ENCODE measurements around the gene MYO1A.

Gene MYO1A

DNA sequence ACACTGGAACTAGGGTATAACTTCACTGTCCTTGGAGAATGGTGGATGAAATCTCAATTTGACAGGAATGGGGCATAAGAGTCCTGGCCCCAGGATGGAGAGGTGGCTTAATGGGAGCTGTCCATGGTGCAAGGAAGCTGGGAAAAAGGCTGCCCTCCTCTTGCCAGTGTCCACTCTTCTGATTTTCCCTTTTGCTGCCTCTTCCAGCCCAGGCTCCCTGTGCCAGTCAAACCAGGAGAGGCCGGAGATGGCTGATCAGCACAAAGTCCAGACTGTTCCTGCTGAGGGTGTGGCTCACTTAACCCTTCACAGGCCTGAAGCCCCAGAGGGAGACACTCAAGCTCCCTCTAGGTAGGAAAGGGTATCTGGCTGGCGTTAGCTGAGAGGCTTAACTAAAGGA, at the start of gene MYO1A:
TSS of gene MYO1A (minus strand) at position 240 of the 400 bp plus-strand sequence. CDS start 1,806 bp downstream, outside the sequence.
- DNase-seq = no peak

DNA sequence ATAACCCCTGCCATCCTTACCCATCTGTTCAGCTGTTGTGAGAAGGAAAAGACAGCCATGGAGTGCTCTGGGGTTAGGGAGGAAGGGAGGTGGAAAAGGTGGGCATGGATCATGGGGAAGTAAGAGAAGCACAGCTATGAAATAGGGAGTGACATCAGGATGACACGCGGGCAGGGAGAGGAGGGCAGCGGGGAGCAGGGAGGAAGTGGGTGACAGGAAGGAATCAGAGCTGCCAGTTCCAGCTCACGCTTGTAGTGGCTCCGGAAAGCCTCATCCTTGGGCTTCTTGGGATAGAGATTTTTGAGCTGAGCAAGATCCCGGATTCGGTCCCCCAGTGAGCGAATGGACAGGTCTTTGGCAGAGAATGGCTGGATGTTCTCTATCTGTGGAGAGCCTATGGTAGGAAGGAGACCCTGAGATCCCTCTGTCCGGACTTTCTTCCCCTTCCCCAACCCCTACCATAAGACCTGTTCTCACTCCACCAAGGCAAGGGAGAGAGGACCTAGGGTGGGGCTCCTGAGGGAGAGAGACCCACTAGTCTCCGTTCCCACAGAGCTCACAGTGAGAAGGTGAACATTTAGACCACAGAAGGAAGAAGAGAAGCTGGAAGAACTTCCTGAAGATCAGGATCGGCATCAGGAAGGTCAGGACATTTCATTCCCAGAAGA, 49.3 kb upstream of the MYO1A start:
- DNase-seq = no peak

DNA sequence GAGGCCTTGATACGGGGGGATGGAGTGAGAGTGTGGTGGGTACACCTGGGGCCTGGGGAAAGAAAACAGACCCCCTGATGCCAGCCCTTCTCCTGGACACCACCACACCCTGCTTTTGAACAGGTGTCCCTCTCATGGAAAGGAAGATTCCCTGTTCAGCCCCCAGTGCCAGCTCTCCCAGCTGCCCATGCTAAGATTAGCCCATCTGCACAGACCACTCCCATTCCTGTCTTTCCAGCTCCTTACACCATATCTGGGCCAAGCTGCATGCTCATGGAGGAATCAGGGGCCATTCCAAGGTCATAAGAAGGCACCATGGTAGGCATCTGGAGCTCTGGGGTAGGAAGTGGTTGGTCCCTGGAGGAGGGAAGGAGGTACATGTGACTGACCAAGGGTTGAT, 48.6 kb upstream of the MYO1A start:
- no peak for DNase-seq

DNA sequence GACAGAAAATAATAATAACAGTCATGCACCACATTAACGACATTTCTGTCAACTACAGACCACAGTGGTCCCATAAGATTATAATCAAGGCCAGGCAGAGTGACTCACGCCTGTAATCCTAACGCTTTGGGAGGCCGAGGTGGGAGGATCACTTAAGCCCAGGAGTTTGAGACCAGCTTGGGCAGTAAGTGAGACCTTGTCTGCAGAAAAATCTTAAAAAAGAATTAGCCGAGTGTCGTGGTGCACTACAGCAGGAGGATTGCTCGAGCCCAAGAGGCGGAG, 47.6 kb upstream of the MYO1A start:
- DNase-seq = no peak

DNA sequence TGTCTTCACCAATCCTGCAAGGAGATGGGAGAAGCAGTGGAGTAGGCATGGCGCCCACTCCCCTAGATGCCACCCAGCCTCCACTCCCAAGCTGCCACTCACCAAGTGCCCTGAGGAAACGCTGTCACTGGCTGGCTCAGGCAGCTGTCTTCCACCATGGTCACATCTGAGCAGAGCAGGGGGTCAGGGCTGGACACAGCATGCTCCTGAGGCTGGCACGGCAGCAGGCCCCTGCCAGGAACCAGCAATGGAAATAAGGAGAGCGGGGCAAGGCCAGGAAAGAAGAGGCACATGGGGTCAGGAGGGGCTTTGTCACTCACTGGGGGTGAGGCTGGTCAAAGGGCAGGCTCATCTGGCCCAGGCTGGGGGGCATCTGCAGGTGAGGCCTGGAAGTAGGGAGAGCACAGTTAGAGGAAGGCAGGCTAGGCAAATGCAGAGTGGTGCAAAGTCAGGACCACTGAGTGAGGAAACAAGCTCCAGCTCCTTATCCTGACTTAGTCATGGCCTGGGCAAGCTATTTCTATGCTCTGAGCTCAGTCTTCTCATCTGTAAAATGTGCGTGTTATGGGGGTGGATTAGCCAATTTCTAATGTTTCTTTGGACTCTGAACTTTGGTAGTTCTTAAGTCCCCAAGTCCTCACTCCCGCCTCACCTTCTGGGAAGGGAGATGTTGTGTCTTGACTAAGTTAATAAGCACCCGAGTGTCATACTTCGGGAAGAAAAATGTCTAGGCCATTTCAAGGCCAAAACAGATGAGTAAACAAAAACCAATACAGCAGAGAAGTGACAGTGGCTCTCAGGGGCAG, 47.0 kb upstream of the MYO1A start:
- no peak for DNase-seq

DNA sequence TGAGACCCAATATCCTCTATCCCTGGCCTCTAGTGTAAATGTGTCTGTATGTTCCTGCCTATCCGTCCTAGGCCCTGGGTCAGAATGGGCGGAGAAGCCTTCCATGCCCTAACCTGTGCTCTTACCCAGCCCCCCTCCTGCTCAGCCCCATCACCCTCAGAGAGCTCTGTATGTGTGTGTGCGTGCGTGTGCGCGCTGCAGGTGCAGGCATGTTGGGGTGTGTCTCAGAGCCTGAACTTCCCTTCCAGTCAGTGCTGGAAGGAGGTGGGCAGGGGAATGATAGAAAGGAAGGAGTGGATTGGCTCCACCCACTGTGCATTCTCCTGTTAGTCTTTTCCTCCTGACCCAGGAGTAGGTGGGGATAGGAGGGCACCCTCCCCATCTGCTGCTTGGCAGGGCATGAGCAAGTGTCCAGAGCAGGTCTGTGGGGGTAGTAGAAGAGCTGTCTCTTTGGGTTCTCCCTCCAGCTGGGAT, 46.2 kb upstream of the MYO1A start:
- no peak for DNase-seq

DNA sequence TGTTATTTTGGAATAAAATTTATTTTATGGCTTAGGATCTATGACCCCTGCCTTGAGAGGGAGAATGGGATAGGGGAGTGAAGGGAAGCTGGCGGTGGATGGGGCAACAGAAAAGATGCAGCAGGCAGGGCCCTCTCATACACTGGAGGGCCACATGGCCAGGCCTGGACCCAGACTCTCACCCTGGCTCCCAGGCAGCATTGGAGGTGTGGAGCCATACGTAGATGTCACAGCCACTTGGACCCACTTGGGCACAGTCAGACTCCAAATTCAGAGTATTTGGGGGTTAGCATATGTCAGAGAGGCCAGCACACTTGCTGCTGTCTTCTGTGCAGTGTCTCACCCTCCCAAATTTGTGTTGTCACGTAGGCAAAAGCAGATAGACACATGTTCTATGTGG, 45.5 kb upstream of the MYO1A start:
- no peak for DNase-seq

DNA sequence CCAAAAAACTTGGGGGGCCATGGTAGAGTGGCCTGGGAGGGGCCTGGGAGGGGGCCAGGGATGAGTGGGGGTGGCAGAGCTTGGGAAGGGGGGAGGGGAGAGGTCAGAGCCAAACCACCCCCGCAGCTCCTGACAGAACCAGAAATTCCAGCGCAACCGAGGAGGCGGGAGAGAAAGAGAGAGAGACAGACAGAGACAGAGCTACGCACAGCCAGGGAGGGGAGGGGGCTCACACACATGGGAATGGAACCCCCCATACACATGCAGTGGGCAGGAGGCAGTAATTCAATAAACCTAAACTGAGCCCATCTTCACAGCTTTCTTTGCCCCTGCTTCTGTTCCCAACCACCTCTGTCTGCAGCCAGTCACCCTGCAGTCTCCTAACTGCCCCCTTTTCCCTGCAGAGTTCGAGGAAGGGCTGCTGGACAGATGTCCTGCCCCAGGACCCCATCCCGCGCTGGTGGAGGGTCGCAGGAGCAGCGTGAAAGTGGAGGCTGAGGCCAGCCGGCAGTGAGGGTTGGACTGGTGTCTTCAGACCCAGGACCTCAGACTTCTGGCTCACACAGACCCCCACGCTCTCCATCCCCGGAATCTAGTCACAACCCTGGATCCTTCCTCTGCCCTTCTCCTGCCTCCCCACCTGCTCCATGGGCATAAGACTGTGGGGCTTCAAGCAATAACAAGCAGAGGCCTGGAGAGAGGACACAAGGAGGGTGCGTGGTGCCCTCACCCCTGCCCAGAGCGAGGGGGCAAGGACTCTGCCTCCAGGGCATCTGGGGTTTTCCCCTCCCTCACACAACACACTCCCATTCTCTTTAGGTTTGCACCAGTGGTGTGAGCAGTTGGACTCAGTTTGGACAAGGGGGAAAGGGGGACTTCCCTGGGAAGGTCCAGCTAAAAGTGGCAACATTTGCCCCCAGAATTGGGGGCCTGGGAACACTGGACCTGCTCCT, 44.6 kb upstream of the MYO1A start:
- no peak for DNase-seq

DNA sequence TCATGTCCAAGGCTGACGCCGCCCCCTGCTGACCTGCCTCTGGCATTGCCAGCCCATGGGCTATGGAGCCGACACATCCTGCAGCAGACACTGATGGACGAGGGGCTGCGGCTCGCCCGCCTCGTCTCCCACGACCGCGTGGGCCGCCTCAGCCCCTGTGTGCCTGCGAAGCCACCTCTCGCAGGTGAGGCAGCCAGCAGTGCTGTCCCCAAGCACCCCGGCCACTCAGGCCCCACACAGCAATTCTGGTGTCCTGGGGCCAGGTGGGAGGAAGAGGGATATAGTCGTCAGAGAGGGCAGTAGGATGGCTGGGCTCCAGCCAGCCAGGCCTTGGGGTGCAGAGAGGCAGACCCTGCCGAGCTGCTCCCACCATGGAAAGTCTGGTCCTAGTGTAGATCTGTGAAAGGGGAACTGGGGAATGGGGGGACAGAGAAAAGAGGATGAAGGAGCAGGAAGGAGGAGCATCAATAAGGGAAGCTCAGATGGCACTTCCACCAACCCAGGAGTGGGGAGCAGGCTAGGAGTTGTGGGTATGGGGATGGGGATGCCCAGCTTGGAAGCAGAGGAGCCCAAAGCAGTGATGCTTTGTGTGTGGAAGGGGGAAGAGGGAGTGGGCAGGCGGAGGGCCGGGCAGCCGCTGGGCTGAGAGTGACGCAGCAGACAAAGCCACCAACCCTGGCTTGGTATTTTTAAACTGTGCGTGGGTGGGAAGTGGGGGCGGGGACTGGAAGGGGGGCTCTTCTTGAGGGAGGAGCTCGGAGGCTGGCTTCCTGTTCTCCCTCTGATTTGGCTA, 43.7 kb upstream of the MYO1A start:
- DNase-seq = peak; percentile 58

DNA sequence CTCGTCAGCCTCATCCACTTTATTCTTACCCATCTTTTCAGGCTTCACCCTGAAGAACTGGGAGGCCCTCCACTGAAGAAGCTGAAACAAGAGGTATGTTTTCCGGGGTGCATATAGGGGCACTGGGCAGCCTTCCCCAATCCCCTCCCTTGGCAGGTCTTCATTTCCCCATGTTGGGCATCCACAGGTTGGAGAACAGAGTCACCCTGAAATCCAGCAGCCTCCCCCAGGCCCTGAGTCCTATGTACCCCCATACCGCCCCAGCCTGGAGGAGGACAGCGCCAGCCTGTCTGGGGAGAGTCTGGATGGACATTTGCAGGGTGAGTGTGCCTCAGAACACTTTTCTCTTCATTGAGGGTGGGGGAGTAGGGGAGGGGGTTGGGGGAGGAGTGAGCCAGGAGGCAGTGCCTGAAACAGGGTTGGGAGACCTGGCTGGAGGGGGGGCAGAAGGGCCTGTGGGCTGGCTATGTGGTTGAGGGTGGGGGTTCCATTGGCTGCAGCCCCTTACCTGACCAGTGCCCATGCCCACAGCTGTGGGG, 43.0 kb upstream of the MYO1A start:
- DNase-seq = no peak

DNA sequence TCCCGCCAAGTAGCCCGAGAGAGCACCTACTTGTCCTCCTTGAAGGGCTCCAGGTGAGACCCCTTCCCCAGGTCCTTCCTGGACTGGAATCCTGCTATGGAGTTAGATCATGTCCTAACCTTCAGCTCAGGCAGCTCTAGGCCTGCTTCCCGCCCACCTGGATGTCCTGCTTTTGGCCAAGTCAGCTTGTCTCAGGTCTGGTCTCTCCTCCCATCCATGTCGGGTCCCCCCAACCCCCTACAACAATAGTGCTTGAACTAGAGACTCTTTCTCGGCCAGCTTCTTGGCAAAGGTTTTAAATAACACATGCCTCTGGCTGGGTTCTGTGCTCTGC, 42.6 kb upstream of the MYO1A start:
- no peak for DNase-seq

DNA sequence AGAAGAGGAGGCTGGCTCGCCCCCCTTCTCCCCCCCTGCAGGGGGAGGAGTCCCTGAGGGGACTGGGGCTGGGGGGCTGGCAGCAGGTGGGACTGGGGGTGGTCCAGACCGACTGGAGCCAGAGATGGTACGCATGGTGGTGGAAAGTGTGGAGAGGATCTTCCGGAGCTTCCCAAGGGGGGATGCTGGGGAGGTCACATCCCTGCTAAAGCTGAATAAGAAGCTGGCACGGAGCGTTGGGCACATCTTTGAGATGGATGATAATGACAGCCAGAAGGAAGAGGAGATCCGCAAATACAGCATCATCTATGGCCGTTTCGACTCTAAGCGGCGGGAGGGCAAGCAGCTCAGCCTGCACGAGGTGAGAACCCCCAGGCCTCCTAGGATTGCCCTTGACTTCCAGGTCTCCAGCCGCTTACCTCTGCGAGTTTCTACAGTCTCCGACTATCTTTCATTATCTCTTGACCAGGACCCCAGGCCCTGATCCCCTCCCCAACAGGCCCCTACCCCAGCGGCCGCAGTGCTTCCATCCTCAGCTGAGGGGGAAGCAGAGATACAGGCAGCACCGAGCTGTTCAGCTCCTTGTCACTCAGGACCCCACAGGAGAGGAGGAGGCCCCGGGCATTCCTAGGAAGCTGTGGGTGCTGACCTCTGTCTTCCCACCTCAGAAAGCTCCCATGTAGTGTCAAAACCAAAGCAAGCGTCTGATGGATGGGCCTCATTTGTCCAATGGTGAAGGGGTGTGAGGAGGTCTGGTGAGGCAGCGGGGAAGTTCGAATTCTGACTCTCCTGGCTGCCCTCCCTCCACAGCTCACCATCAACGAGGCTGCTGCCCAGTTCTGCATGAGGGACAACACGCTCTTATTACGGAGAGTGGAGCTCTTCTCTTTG, 42.0 kb upstream of the MYO1A start:
- DNase-seq = no peak

DNA sequence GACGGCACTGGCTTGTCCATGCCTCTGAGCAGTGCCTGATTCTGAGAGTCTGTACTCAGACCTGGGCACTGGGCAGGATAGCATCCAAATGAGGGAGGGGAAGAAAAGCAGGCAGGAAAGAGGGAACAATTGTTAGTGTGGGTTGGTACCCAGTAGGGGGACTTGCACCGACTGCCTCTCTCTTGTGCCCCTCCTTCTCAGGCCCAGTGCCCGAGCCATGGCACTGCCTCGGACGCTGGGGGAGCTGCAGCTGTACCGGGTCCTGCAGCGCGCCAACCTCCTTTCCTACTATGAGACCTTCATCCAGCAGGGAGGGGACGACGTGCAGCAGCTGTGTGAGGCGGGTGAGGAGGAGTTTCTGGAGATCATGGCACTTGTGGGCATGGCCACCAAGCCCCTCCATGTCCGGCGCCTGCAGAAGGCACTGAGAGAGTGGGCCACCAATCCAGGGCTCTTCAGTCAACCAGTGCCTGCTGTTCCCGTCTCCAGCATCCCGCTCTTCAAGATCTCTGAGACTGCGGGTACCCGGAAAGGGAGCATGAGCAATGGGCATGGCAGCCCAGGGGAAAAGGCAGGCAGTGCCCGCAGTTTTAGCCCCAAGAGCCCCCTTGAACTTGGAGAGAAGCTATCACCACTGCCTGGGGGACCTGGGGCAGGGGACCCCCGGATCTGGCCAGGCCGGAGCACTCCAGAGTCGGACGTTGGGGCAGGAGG, 41.2 kb upstream of the MYO1A start:
- no peak for DNase-seq

DNA sequence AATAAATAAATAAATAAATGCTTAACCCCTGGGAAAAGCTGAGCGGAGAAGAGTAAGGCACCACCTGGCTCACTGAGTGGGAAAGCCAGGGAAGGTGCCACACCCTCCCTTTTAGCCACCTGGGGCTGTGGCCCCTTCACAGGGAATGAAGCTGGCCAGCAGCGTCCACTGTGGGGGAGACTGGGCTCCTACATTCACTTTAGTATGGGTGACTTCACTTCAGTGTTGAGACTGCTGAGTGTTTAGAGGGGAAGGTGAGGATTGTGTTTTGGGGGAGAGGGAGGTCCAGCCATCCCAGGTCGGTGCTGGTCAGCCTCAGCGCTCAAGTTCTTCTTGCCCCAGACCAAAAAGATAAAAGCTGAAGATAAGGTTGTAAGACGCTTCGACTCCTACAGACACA, 40.6 kb upstream of the MYO1A start:
- no peak for DNase-seq

DNA sequence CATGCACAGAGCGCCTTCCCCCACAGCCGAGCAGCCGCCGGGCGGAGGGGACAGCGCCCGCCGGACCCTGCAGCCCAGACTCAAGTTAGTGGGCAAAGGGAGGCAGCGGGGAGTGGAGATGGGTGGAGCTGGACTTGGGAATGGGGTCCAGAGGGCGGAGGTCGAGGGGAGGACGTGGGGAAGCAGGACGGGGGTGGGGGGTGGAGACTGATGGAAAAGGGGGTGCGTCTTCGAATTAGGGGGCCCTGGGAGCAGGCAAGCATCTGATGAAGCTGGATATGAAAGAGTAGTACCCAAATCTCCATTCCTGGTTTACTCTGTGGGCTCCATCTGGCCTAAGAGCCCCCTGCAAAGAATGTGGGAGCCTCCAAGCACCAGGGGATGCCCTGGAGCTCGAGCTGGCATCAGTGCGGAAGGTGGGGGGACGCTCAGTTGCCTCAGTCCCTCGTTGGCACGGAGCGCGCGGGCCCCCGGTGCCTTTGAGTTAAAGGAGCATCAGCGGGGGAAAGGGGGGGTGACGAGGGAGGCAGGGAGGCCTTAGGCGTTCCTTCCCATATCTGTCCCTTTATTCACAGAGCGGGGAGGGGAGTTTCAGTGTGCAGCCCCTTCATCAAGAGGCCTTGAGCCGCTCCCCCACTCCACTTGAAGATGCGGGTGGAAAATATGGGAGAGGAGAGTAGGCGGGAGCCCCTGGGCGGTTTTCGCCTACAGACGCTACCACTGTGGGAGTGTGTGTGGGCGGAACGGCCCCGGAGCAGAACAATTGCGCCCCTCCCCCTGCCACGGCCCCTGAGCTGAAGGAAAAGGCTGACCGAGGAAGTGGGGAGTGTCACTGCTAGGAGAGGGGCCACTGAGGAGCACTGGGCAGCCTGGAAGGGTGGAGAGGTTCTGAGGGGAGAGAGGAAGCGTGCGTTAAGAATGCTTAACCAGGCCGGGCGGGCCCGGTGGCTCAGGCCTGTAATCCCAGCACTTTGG, 39.6 kb upstream of the MYO1A start:
- peak; percentile 40 for DNase-seq

DNA sequence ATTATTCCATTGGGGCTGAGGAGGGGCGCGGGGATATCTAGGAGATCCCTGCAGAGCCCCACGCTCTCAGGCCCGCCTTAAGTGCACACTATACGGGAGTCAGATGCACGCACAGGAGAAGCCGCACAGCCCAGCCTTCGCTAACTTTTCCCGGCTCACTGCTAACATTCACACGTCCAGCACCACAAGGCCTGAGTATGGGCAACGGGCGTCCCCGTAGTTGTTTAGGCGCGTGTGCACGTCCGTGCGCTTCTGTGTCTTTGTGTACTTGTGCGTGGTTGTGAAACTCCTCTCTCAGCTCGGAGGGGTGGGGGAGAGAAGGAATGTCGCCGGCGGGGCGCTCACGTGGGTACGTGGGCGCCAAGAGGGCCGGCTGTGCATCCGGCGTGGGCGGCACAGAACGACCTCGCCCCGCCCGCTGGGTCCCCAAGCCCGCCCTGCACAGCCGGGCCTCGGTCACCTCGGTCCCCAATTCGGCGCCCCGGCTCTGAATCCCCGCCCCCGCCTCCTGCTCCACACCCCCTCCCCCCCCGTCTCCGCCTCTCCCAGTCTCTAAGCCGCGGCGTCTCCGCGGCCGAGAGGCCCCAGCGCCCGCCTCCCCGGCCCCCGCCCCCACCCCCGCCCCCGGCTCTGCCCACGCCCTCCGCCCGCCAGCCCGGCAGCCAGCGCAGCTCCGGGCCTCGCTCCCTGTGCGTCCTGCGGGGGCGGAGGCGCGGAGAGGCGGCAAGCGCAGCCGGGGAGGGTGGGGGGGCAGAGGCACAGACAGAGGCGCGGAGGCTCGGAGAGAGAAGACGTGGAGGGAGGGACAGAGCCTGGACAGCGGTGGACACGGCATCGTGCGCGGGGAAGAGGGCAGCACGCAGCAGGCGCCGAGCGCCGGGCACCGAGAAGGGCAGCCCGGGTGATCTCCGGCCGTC, 38.7 kb upstream of the MYO1A start, which contains the start of gene NAB2:
TSS of gene NAB2 (plus strand) at position 761 of the 917 bp plus-strand sequence. CDS start 158 bp downstream, outside the sequence.
- DNase-seq = peak; percentile 96

DNA sequence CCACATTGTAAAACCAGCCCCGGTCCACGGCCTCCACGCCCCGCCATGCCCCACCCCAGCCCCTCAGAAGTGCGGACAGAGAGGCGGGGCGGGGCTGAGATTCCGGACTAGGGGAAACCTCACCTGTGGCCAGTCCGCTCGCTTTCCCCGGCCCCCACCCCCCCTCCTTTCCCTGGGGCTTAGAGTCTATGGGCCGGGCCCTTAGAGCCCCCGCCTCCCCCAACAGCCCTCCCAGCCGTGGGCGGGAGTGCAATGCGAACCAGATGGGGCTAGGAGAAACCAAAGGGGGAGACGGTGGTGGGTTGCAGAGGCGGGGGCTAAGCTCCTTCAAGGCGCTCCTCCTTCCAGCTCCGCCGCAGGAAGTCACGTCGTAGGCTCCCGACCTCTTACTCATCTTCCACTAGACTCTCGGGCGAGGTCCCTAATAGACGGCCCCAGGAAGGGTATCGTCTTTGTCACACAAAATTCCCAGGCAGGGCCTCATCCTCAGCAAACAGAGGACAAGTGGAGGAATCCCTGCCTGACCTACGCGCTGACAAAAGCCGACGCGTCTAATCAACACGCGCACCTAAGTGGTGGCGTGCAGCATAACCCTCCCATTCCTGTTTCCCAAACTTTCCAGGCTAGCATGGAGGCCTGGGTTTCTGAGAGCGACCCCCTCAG, 37.9 kb upstream of the MYO1A start:
- peak; percentile 72 for DNase-seq

Data from activated gamma-delta T cell treated with Interleukin-2 at 50 U/mL for 16 hours (primary cell).